CD4-positive, alpha-beta T cell treated with Interleukin-4 for 1 hour (primary cell): ENCODE results near the gene ZFYVE26.
A peak's percentile ranks its signal among the peaks of the same experiment; 100 is the strongest.
"Not testable (repeated sequence)": the region's sequence is repeated elsewhere in the genome, so short reads cannot be mapped to it uniquely, and the experiment has no call there.

Experiments used
- DNase-seq, 2 donors: peaks; one replicate each; pipeline ENCODE4 v3.0.0-alpha.2; 2020 to 2022

The ZFYVE26 gene

DNA sequence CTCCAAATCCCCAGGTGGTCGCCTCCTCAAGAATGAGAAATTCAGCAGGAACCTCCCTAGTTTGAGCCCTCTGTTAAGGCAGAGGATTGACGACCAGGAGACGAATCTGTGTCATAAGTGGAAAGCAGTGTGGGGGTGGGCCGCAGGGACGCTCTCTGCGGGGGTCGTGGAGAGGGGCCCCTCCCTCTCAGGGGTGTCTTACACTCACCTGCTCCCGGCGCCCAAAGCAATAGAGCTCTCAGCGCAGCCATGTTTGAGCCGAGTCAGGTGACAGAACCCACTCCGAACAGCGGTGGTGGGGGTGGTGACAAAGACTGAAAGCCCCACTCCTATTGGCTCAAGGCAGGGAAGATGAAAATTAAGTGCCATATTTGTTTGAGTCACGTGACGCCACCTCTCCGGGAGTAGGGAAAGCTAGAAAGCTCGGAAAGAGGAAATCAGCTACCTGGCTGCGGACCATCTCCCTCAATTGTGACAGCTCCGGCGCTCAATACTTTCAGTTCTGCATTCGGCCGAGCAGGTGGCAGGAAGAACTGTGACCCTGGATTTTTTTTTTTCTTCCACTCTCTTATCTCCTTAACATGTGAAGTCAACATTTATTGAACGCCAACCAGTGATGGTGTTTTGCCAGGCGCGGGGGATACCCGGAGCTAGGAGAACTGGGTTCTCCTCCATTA, at the start of gene ZFYVE26:
ZFYVE26 (minus strand) TSS at position 265 of the 677 bp plus-strand sequence. CDS start 627 bp downstream, outside the sequence.
- DNase-seq = peak; percentile 90 to 92

DNA sequence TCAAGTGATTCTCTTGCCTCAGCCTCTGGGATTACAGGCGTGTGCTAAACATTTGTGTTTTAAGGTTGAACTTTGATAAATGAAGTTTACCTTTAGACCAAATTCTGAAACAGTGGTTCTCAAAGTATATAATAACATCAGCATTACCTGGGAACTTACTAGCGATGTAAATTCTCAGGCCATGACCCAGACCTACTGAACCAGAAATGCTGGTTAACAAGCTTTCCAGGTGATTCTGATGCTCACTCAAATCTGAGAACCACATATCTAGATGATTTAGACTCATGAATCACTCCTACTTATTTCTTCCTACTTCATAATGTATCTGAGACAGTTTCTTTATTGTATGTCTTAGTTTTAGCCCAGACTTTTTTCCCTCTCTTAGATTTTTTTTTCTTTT, 46.8 kb upstream of the ZFYVE26 start:
- no peak for DNase-seq

DNA sequence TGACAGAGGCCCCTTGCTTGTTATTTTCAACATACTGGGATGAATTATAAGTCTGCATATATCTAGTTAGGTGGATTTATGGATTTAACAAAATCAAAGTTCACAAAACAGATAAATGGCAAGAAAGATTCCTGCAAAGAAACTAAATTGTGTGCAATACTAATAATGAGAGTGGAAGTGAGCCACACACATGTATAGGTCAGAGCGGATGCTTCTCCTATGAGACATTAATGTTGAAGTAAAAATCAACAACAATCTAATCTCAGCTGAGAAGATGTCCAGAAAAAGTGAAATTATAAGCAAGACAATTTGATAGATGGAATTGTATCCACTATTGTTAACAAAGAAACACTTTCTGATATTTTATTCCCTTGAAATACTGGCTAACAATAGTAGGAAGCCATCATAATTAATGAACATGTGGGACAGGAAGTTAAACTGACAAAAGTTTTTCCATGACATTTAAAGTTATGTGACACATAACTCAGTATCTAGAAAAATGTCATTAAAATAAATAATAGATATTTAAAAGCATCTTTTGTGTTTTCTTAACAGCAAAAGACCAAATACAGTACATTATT, 42.9 kb upstream of the ZFYVE26 start:
- DNase-seq = no peak

DNA sequence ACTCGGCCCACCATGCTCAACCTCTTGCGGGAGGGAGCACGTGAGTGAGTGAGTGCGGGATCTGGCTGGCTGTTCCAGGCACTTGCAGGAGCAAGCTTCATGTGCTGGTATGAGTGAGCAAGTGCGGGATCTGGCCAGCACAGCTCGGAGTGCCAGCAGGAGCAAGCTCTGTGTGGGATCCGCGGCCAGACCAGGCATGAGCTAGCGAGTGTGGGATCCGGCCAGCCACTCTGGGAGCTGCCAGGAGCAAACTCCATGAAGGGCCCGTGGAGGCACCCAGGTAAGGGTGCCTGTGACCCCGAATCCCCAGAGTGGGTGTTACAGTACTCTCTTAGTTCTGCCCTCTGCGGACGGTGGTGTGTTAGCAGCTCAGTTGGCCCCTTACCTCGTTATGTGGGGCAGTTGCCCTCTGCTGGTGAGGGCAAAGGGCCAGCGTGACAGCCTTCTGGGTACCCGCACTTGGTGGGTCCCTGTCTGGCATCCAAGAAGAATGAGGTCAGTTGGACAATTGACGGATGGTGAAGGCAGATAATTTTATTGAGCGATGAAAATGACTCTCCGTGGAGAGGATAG, 41.5 kb upstream of the ZFYVE26 start:
- DNase-seq = no peak

DNA sequence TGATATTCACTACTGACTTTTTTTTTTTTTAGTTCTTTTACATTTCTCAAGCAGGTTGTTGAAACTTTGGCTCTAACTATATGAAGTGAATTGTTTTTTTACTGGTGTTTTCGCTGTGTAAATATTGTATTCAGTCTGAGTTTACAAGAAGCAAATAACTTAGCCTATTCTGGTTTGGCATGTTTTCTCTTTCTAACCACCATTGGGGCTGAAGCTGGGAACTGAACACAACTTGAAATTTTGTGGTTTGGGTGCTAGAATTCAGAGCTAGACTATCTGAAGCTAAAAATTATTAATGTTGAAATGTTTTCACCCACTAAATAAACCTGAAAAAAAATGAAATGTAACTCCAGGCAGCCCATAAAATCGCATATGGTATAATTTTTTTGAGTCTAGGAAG, 40.4 kb upstream of the ZFYVE26 start:
- DNase-seq = no peak

DNA sequence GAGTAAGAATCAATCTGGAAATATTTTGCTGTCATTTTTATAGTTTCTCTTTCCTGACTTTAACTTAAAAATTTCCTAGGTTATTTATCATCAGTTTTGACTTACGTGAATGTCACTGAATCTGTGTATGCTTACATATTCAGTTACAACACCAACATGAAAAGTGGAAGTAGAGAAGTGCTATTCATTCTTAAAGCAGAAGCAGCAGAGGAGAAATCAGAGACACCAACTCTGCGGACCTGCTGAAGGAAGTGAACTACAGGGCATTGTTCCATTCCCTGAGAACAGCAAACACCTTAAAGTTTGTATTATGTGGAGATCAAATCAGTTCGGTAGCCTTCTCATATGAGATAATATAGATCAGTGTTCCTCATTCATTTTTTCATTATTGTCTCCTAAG, 37.3 kb upstream of the ZFYVE26 start:
- peak in 1 of 2 donors; percentile 16 for DNase-seq

DNA sequence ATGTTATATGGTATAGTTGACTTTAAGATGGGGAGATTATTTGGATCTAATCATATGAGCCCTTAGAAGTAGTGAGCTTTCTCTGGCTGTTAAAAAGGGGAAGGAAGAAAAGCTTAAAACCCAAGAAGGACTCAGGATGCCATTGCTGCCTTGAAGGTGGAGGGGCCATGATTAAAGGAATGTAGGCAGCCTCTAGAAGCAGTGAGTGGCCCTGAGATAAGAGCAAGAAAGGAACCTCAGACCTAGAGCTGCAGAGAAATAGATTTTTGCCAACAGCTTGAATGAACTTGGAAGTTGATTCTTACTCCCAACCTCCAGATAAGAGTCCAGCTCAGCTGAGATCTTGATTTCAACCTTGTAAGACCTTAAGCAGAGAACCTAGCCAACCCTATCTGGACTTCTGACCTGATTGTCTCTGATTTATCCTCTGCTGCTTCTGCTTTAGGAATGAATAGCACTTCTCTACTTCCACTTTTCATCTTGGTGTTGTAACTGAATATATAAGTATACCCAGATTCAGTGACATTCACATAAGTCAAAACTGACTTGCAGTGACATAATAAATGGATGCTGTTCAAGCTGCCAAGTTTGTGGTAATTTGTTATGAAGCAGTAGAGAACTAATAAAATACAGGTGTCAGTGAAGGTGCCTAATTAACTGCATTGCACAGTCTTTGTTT, 36.7 kb upstream of the ZFYVE26 start:
- DNase-seq = no peak

DNA sequence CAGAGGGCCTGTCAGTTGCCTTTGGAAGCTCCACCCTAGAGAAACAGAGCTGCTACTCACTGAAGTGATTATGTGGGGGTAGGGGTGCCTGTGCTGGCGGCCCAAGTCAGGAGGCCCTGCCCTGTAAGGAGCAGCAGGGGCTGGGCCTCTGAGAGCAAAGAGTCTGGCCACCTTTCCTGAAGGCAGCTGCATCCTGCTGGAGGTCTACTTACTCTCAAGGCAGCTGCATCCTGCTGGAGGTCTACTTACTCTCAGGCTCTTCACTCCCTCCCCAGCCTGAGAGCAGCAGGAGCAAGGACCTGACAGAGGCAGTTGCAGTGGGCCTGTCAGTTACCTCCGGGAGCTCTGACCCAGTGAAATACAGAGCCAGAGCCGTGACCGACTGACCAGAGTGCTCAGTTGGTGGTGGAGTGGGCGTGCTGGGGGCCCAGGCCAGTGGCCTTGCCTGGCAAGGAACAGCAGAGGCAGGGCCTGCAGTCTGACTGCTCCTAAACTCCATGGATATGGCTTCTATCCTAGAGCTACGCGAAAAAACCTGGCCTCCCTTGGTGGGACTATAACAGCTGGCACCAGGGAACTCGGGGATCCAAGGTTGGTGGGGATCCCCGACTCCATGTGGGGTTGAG, 35.5 kb upstream of the ZFYVE26 start:
- DNase-seq = no peak

DNA sequence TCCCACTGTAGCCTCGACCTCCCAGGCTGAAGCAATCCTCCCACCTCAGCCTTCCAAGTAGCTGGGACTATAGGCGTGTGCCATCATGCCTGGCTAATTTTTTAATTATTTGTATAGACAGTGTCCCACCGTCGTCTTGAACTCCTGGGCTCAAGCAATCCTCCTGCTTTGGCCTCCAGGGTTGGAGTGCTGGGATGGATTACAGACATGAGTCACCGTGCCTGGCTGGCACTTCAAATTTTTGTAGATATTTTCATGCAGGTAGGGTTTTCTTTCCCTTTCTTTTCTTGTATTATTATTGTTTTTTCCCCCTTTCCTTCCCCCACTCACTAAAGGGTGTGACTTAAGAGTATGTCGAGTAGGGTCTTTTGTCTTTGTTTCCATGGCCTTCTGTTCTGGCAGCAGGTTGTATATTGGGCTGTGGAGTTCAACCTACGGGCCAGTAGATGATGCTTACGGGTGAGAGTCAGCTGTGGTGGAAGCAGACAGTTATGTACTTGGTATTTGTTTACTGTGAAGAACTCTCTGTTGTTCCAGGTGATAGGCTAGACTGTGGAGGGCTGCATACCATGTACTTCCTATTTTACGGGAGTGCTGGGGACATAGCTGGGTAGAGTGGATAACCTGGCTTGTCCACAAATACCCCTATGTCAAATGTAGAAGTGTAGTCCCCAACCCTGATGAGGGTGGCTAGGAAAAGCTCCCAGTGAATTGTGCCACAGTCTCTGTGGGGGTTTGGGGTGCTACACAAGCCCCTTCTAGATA, 33.9 kb upstream of the ZFYVE26 start:
- DNase-seq = no peak

DNA sequence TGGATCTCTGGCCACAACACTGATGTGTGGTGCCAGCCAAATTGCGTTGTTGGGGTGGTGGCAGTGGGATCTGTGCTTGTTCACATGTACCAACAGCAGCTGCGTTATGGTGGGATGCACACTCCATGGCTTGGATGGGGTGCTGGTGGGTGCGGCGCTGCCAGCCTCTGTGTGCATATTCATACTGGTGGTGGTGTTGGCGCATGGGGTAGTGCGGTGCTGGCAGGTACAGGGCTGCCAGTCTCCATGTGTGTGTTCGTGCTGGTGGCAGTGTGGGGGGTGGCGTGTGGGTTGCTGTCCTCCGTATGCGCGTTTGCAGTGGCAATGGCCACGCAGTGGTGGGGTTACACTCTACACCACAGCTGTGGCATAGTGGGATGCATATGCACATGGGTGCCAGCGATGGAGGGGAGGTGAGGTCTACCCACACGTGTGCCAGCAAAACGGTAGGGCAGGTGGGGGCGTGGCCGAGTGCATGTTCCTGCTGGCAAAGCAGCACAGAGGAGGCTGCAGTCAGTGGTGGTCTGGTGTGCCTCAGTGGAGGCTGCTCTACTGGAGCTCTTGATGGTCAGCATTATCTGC, 29.7 kb upstream of the ZFYVE26 start:
- DNase-seq = no peak

DNA sequence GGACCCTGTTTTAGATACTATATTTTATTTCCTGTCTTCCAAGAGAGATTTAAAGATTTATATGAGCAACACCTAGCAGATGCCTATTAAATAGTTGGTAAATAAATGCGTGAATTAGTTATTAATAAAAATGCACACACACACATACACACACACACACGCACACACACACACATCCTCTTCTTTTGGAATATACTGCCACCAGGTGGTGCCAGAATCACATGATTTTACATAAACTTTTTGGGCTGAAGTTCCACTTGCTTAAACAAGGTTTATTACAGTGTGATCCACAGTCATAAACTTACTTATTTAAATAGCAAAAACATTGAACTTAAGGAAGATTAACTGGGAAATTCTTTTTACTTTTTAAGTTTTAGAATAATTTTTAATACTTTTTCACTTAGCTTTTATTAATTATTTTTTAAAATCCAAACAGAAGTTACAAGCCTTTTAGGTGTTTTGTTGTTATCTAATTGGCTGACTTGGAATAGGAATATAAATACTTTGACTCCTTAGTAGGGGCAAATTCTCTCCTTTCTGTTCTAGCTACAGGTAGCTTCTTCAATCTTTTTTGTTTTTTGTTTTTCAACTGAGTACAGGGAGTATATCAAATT, 20.7 kb upstream of the ZFYVE26 start:
- peak; percentile 75 to 82 for DNase-seq

DNA sequence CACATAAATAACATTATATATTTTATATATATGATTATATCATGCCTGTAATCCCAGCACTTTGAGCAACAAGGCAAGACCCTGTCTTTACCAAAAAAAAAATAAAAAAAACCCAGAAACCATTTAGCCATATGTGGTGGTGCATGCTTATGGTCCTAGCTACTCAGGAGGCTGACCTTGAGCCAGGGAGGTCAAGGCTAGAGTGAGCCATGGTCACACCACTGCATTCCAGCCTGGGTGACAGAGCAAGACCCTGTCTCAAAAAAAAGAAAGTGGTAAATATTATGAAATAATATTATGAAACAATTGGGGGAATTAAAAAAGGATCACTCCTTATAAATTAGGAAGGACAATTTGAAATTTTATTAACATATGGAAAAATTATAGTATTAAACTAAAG, 19.2 kb upstream of the ZFYVE26 start:
- no peak for DNase-seq

DNA sequence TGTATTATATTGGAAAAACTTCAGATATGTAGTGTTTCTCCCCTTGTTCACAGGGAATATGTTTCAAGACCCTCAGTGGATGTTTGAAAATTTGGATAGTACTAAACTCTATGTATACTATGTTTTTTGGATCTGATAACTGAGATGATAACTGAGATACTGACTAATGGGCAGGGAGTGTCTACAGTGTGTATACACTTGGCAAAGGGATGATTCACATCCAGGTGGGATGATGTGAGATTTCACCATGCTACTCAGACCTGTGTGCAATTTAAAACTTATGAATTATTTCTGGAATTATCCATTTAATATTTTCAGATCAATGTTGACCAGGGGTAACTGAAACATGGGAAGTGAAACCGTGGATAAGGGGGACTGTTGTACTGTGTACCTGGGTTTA, 17.0 kb upstream of the ZFYVE26 start:
- DNase-seq = no peak

DNA sequence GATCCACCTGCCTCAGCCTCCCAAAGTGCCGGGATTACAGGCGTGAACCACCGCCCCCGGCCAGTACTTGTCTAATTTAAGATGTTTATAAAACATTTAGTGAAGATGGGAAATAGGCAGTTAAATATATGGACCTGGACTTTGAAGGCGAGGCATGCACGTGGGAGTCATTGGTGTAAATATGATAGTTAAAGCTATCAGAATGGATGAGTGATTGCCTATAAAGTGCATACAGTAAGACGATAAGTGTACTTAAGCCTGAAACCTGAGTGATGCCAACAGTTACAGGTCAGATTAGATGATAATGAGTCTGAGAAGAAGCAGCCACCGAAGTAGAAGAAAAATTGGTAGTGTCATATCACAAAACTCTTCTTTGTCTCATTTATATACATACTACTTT, 14.7 kb upstream of the ZFYVE26 start:
- no peak for DNase-seq

DNA sequence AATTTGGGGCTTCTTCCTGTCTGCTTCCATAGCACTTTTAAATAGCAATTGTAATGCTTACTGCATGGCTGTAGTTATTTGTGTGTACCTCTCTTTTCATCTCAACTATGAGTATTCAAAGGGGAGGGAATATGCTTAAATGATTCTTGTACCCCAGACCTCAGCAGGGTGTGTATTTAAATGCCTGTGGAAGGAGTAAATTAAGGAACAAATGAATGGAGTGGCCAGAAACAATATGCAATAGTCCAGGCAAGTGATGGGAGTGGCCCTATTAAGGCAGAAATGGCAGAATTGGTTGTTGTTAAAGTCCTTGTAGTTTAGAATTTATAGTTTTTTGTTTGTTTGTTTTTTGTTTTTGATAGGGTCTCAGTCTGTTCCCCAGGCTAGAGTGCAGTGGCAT, 4.7 kb upstream of the ZFYVE26 start:
- no peak for DNase-seq

DNA sequence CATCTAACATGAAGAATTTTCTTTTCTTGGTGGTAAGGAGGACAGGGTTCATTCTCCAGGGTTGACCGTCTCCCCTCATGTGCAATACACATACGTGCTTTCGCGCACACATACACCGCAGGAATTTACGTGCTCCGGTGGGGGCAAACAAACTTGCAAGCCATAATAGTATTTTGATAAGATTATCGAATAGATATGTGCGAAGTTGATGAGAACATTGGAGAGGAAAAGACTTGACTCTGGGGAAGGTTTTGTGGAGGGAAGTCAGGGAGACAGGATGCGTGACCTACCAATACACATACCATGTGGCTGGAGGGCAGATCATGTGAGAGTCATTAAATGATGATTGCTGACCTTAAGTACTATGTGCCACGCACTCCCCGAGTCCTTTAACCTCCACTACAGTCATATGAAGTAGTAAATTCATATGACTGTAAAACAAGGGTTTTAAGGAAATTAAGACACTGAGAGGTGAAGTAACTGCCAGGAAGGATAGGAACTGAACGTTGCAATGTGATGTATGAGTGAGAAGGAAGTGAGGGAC, 4.1 kb upstream of the ZFYVE26 start:
- no peak for DNase-seq

DNA sequence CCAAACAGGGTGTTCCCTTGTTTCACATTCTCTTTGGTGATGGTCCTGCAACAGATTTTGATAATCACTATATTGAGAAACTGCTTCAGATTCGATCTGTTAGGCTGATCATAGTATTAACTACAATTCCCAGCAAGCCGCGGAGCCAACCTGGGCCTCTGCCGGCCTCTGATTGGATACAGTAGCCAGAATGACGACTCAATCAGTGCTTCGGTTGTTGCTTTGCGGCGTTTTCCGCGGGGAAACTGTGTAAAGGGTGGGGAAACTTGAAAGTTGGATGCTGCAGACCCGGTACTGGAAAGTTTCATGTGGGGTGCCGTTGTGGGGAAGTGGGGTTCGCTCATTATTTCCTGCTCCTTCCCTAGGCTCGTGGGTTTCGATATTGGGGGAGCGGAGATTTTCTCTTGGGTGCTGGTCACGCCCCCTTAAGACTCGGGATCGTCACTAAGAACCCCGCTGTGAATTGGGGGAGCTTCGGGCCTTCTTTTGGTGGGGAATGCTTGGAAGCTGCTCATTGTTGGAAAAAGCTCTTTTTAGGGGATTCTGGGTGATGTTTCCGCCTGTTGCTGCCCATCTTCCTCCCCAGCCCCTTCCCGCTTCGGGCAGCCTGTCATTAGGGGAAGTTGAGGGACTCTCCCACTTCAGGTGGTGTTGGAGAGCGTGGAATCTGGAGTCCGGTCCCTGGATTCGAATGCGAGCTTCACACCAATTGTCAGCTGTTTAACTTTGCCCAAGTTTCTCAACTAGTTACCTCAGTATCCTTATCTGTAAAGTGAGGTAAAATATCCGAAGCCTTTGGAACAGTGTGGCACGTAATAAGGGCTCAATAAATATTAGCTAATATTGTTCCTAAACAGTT, 3.4 kb upstream of the ZFYVE26 start, which contains the start of gene RAD51B:
RAD51B (plus strand) TSS at position 217 of the 859 bp plus-strand sequence.
- DNase-seq = peak; percentile 89 to 93

DNA sequence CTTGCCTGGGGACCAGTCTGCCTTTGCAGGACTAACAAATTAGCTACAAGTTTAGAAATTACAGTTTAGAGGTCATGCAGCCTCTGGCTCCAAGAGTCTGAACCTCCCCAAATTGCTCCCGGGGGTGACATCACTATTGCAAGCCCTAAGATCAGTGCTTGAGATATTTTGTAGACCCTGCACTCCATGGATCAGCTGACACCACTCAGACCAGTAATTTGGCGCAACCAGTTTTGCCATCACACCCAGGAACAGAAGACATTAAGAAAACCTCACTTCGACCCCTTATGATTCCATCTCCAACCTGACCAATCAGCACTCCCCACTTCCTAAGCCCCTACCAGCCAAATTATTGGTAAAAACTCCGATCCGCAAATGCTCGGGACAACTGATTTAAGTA, 2.1 kb upstream of the ZFYVE26 start:
- DNase-seq = not testable (repeated sequence)

DNA sequence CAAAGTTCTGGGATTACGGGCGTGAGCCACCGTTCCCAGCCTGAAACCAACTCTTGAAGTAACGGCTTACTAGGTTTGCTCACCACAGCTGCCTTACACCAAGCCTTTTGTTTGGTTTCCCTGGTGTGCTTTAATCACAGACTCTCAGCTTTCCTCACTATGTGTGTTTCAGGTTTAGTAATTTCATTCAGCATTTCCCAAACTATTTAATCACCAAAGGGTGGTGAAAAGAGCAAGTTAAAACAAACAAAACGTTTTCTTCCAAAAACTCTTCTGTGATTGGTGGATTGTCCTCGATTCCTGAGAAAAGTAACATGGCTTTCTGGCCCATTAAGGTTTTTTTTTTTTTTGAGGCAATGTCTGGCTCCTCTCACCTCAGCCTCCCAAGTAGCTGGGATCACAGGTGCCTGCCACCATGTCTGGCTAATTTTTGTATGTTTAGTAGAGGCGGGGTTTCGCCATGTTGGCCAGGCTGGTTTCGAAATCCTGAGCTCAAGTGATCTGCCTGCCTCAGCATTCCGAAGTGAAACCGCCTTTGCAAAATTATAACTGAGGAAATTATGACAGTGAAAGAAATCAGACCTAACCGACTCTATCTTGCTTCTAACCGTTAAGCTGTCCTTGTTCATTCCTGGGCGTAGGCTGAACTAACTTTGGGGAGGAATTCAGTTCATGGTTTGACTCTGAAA, 1.5 kb upstream of the ZFYVE26 start:
- DNase-seq = no peak
